ENCODE measurements around the gene NAXE.
"Not testable (repeated sequence)": the region's sequence is repeated elsewhere in the genome, so short reads cannot be mapped to it uniquely, and the experiment has no call there.

NAXE gene

GRCh38 chr1:156591432-156592157 lies at the start of gene NAXE:
TSS of gene NAXE (plus strand) at chr1:156591776. CDS start at chr1:156591805, 29 bp downstream.
- peak; percentile 80 for DNase-seq

- no peak for DNase-seq
Measured at GRCh38 chr1:156543066-156543465, 48.5 kb upstream of the NAXE start.

GRCh38 chr1:156544592-156545102 lies 46.9 kb upstream of the NAXE start:
- no peak for DNase-seq

GRCh38 chr1:156546267-156546666 lies 45.3 kb upstream of the NAXE start:
- DNase-seq, result no peak

DNA sequence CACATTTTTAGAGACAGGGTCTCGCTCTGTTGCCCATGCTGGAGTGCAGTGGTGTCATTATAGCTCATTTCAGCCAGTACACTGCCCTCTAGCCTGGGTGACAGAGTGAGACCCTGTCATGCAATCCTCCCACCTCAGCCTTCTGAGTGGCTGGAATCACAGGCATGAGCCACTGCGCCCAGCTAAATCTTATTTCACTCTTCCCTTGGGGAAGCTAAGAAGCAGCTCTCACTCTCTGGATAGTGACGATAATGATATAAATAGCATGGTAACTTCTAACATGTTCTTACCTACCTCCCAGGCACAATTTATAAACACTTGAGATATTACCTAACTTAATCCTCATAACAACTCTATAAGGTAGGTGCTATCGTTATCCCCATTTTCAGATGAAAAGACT lies 44.1 kb upstream of the NAXE start:
- DNase-seq, result no peak

- no peak for DNase-seq
Measured at GRCh38 chr1:156547982-156548381, 43.6 kb upstream of the NAXE start.

DNA sequence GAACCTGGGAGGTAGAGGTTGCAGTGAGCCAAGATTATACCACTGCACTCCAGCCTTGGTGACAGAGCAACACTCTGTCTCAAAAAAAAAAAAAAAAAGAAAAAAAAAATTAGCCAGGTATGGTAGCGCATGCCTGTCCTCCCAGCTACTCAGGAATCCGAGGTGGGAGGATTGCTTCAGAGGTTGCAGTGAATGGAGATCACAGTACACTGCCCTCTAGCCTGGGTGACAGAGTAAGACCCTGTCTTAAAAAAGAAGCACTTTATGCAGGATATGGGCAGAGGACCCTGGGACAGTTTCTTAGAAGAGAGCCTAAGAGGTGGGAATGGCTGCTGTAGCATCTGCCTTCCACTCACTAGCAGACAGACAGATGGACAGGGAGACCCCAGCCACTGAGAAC lies 42.2 kb upstream of the NAXE start:
- no peak for DNase-seq

GRCh38 chr1:156549831-156550230 lies 41.7 kb upstream of the NAXE start:
- no peak for DNase-seq

GRCh38 chr1:156550346-156550745 lies 41.2 kb upstream of the NAXE start:
- no peak for DNase-seq

DNA sequence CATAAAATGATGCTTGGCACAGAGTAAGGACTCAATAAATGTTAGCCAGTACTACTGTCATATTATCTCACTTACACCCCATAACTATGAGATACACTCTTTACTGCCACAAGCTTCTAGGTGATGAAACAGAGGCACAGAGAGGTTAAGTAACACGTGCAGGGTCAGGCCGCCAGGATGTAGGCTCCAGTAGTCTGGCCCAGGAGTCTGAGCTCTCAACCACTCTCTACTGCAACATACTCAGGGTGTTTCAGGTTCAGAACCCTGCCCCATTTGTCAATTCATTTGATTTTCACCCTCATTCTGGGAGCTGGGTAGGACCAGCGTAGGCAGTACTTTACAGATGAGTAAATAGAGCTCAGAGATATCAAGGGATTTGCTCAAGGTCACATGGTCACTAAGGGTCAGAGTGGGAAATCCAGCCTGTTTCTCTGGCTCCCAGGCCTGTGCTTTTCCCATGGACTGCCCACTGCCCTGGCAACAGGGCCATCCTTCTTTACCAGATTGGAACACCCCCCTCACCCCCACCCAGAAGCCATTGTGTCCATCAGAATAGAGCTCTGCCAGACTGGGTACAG lies 40.4 kb upstream of the NAXE start:
- DNase-seq, result no peak

GRCh38 chr1:156551869-156552268 lies 39.7 kb upstream of the NAXE start:
- no peak for DNase-seq

DNA sequence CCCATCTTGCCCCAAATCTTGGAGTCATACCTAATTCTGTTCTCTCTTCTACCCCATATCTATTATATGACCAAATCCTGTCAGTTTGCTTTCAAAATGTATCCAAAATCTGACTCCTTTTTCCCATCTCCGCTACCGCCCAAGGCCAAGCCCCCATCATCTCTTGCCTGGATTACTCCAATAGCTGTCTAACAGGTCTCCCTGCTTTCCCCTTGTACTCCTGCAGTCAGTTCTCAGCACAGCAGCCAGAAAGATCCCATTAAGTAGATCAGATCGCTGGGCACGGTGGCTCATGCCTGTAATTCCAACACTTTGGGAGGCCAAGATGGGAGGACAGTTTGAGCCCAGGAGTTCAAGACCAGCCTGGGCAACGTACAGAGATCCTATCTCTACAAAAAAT lies 39.1 kb upstream of the NAXE start:
- DNase-seq, result no peak

- DNase-seq, result not testable (repeated sequence)
Measured at GRCh38 chr1:156552937-156553336, 38.6 kb upstream of the NAXE start.

- no peak for DNase-seq
Measured at GRCh38 chr1:156553860-156554485, 37.6 kb upstream of the NAXE start.

GRCh38 chr1:156554971-156555370 lies 36.6 kb upstream of the NAXE start:
- no peak for DNase-seq

DNA sequence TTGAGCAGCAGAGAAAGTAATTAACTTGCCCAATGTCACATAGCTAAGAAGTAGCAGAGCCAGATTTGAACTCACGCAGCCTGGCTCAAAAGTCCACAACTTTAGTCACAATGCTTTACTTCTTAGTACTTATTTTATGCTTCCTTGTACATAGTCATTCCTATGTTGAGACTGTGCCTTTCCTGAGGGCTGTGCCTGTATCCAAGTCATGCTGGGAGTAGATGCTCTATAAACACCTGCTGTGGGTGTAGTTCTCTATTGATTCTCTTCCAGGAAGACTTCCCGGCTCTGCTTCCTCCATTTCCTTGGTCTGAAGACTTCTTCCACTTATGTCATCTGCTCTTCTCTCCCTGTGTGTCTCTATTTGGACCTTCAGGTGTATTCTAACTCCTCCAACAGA lies 35.9 kb upstream of the NAXE start:
- DNase-seq, result no peak

DNA sequence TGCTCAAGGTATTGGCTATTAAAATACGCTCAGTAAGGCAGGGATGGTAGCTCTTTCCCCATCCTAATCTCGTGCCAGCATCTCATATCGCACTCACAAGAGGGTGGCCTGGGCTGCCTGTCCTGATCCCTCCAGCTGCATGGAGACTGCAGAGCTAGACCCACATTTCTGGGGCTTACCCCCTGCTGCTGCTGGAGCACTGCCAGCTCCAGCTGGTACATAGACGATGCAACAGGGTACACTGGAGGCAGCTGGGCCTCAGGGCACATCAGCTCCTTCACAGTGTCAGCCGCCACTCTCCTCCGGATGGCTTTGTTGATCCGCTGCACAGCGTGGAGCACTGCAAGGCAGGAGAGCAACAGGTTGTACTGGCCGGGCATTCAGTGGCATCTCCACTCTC lies 35.2 kb upstream of the NAXE start:
- DNase-seq, result no peak

- no peak for DNase-seq
Measured at GRCh38 chr1:156559086-156559796, 32.3 kb upstream of the NAXE start.

DNA sequence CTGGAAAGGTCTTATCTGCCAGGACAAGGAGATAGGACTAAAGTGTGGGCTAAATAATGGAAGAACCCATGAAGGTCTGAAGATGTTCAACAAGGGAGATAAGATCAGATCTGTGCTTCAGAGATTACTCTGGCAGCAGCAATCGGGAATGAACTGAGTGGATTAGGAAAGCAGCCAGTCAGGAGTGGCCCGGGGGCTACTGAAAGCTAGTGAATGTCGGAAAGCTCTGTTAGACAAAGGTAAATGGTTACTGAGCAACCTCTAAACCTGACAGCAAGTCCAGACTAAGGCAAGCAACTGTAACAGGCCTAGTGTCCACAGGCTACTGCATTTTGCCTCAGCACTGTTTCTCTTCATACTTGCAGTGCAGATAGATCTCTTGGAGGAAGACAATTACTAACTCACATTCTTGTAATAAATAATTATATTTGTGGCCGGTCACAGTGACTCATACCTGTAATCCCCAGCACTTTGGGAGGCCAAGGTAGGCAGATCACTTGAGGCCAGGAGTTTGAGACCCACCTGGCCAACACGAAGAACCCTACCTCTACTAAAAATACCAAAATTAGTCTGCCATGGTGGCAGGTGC lies 31.7 kb upstream of the NAXE start:
- no peak for DNase-seq

DNA sequence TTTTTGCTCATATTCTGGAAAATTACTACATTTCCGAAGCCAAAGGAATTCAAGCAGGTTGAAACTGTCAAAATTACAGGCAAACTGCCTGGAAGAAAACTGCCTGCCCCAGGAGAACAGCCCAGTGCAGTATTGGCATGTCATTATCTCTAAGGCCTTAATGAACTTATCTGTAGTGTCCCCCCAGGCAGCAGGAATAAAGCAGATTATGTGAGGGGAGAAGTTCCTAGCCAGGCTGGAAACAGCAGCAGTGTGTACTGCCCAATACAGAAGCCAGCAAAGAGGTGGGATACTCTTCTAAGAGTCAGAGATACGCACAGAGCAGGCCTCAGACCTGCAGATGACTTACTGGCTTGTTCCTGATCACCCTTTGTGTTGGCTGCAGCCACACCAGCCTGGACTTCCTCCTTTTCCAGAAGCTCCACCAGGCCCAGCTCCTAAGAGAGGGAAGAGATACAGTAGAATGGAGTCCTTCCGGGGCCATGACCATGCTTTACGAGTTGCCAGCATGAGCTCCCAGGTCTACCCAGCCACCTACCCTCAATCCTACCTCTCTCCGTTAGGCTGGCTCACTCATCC lies 30.9 kb upstream of the NAXE start:
- DNase-seq, result no peak

DNA sequence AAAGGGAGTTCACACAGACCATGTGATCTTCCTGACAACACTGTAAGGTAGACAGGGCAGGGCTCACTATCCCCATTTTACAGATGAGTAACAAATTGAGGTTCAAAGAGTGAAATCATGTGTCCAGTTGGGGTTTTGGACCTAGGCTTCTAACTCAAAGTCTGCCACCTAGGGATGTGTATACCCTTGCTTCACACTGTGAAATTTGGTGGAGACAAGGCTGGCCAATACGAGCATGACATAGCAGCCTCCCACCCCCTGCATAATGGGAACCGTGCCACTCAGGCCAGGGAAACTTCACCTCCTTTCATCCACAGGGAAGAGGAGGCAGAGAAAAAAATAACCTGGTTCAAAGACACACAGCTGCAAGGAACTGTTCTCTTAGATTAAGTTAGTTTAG lies 26.1 kb upstream of the NAXE start:
- DNase-seq, result no peak

- DNase-seq, result no peak
Measured at GRCh38 chr1:156566436-156566835, 25.1 kb upstream of the NAXE start.

Data from stimulated activated CD8-positive, alpha-beta memory T cell treated with anti-CD3 and anti-CD28 coated beads, Interleukin-4, amount 100 ng/mL, for 48 hours (primary cell).